Activated CD8-positive, alpha-beta memory T cell treated with anti-CD3 and anti-CD28 coated beads, Interleukin-2, amount 50 U/mL, for 1 hour (primary cell): ENCODE results near the gene MKI67.
"Not testable (repeated sequence)": the region's sequence is repeated elsewhere in the genome, so short reads cannot be mapped to it uniquely, and the experiment has no call there.

ENCODE experiments used
- DNase-seq: peaks from one replicate; pipeline ENCODE4 v3.0.0-alpha.2; 2020; ENCODE audit errors: extremely low read depth

The MKI67 gene

DNA sequence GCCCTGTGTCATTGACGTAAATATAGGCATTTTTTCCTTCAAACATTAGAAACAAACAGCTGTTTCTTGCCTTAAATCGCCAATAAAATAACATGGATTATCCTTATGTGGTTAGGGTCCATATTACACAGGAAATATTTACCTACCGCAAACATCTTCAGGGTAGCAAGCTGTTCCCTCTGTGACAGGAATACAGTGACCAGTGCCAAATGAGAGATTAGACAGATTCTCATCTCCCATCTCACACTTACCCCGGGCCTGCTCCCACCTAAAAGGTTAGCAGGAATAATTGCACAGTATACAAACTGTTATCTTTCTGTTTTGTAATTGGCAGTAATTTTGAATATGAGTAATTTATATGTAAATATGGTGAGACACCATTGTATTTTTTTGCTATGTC is 16.5 kb downstream of the MKI67 start:
- no peak for DNase-seq

DNA sequence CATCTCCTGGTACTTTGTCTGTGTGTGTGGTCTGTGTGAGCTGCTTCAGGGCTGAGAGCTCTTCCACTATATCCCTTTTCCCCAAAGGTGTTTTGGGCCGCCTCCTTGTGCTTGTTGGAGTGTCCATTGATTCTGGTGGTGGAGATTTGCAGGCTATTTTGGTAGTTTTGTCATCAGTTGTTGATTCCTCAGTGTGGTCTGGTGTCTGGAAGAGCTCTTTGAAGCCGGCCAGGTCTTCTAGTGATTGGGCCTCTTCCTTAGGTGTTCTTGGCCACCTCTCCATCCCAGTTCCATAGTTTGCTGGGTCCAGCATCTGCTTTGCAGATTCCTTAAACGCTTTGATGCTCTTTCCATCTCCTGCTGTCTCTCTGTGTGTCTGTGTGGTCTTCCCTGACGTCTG is 20.8 kb downstream of the MKI67 start:
- no peak for DNase-seq

DNA sequence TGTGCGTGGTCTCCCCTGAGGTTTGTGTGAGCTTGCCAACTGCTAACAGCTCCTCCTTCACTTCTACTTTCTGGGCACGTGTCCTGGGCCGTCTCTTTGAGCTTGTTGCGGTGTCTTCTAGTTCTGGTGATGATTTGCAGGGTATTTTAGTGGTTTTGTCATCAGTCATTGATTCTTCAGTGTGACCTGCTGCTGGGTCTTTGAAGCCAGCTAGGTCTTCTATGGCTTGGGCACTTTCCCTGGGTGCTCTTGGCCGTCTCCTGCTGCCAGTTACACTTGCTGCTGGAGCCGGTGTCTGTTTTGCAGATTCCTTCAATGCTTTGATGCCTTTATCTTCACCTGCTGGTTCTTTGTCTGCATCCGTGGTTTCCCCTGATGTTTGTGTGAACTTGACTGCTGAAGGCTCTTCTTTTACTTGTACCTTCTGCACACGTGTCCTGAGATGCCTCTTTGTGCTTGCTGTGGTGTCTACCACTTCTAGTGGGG is 23.0 kb downstream of the MKI67 start:
- DNase-seq, result no peak

DNA sequence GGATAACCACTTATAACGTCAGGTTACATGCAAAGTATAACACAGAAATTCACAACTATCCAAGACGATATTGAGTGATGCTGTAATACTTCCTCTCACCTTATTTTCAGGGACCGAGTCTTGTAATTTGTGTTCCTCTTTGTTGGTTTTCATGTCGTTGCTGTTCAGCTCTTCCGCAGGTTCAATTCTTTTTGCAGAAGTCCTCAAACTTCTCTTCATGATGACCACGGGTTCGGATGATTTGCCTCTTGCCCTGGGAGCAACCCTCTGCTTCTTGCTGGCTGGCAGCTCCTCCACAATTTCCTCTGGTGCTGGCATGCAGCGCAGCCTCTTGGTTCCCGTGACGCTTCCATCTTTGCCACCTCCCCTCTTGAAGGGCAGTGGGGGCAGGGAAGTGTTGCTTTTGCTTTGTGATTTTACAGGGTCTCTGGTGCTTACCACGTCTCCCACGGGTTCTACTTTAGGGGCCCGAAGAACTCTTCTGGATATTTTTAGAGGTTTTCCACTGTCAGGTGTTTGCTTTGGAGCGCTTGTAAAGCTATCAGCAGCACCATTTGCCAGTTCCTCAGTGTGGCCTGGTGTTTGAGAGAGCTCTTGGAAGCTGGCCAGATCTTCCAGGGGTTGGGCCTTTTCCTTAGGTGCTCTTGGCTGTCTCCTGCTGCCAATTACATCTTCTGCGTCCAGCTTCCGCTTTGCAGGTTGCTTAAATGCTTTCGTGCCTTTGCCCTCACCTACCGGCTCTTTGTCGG is 23.6 kb downstream of the MKI67 start:
- DNase-seq, result no peak

DNA sequence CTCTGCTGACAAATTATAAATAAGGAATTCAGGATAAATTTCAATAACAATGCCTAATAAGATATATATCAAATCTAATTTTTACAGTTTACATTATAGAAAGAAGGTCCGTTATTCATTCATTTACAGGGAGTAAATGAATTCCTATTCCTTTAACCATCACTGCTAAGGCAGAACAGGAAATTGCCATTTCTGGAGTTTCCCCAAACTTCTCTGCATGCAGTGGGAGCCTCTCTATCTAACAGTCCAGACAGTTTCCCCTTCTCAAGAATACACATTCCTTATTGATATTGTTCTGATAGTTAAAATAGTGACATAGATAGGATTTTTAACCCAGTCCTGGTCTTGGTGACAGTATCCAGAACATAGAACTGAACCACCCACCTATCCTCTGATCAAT is 24.3 kb downstream of the MKI67 start:
- DNase-seq, result no peak

DNA sequence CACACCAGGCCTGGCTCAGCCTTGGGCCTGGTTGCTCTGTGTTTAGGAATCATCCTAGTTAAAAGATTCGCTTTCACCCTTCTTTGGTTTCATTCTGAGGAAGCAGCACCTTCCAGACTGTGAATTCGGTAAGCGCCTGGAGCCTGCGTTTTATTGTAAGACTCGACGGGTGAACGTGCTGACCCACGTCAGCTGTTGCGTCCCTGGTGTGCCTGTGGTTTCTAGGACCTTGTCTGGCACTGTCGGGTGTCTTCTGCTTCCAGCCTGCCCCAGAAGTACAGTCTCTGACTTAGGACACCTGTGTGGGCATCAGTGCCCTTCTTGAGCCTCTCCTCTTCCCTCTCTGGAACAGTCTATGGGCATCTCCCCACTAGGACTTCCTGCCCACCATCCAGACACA is 26.3 kb downstream of the MKI67 start:
- no peak for DNase-seq

DNA sequence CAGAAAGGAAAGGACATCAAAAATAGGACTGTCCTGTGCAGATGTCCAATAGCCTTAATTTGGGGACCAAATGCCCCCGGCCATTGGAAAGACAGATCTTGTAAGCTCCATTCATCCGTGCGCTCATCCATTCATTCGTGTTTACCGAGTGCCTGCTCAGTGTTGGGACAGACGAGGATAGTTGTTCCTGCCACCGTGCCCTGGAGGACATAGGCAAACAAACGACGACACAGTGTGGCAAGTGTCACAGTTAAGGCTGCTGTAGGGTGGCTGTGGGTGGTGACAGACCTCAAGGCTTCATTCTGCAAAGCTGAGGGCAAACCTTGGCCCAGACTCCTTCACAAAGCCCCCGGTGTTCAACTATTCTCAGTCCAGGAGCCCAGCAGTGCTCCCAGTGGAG is 27.6 kb downstream of the MKI67 start:
- no peak for DNase-seq

DNA sequence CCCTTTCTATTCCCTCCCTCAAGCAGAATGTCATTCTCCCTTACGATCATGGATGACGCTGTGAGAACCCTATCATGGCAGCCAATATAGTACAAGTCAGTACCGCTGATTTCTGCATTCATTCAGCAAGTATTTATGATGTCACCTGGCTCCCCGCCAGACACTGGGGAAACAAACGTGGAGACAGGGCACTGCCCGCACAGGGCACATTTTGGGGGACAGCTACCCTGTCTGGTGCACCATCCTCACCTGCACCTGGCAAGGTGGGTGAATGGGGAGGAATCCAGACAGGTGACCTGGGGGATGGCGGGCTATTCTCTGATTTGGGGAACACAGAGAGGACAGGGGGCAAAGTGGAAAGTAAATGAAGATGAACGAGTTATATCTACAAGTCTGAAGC is 28.4 kb downstream of the MKI67 start:
- no peak for DNase-seq

DNA sequence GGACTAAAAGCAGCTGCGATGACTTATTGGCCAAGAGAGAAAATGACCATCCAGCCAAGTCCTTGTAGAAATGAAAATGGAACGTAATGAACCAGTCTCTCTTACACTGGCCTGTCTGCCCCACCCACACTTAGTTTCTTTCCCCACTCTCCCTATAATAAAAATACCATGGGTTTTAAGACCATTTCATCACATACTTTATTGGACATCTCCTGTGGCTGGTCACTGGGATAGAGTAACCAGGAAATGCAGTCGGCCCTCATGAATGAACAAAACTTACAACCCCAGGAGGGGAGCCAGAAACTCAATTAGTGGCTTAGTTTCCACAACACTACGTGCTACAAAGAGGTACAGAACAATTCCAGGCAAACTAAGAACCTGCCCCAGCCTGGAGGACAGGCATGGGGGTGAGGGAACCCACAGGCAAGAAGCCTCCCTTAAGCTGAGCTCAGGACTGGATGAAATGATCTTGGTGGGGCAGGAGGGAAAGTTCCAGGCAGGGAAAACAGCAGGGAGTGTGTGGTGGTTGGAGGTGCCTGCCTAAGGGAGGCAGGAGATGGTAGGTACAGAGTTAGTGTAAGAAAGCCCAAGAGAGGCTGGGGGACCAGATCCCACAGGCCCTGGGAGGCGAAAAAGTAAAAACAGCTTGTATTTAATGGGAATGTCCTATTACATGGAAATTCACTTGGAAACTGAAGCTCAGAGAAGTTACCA is 29.6 kb downstream of the MKI67 start:
- no peak for DNase-seq

DNA sequence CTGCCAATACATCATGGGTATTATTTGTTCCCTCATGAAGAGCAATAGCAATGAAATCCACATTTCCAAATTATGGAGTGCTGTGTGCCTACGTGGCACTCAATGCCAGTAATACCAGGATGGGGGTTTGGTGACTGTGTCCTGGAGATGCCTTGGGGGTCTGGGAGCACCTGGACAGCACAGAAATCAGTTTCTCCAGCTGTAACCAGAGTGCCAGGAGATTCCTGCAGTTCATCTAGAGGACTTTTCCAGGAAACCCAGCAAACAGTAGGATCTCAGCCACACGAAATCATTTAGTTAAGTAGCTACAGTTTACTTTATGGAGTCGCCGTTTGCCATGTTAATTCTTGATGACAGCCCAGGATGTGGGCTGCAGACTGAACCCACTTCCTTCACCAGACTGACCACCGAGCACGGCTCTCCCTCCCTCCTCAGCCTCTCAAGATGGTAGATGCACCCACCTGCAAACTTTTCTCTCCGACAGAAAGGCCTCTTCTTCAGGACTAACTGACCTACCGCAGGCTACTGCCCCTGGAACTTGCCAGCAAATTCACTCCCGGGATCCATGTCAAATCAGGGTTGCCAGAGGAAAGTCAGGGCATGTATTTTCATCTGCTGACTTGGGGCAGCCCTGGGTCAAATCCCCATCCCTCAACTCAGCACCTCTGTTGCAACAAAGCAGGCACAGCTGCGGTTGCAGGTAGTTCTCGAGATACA is 30.3 kb downstream of the MKI67 start:
- DNase-seq, result no peak

DNA sequence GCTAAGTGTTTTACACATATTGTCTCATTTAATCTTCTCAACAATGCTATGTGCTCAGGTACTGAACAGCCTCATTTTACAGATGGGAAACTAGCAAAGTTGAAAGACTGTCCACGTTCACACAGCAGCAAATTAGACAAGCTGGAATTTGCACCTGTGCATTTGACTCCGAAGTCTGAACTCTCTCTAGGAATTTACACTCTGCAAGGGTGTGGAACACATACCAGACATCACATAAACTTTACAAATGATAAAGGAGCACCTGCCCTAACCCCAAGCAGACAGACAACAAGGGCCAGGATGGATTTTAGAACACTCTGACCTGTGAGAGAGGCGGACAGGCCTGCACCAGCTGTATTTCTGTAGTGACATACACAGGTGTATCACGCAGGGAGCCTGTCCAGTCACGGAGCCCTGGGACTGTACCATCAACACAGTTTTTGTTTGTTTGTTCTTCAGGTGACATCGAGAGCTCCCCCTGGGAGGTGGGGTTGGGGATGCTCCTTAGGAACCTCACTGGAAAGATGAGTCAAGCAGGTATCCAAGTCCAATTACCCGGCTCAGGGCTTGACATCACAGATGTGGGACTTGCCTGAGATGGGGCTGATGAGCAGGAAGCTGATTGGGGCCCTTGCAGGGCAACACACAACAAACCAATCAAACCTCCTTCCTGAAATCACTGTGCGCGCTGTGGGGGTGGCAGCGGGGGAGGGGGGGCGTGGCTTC is 31.0 kb downstream of the MKI67 start:
- no peak for DNase-seq

DNA sequence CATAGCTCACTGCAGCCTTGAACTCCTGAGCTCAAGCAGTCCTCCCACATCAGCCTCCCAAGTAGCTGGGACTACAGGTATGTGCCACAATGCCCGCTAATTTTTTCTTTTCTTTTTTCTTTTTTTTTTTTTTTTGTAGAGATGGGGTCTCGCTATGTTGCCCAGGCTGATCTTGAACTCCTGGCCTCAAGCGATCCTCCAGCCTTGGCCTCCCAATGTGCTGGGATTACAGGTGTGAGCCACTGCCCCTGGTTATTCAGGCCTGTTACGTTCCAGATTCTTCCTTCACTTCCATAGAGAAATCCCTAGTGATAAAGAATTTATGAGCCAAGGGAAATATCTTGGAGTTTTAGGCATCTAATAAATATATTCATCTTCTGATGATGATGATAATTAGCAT is 31.6 kb downstream of the MKI67 start:
- DNase-seq, result not testable (repeated sequence)

DNA sequence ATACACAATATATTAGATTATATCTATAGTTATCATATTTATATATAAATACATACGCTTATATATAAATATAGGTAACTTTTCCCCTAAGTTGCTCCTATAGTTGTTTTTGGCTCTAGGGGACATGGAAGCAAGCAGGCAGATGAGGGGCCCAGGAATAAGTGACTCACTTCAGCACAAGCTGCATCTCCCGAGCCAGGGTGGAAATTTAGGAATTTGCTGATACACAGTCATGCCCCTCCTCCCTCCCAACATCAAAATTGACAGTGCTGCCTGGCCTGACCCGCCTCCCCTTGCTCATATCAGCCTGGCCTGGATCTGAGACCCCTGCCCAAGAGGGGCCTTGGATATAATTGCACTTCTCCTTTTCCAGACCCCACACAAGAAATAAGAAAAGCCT is 33.8 kb downstream of the MKI67 start:
- no peak for DNase-seq

DNA sequence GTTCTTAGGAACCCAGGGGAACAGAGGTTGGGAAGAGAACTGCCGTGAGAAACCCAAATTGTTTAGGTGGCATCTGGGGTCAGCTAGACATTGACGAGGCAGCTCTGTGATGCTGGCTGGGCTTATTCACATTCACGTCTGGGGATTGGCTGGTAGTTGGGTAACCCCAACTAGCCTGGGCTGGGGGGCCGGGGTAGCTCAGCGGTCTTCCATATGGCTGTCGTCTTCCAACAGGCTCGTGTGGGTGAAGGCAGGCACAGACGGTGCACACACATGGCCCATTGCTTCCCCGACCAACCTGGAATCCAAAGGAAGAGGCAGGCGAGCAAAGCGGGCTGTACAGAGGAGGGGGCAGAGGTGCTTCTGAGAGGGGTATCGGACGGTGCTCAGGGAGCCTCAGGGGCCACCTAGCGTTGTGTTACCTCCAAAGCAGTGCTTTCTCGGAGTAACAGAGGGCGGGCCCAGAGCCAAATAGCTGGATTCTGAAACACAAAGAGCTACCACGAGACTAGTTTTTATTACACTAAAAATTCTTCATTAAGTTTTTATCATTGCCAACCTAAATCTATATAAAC is 34.5 kb downstream of the MKI67 start:
- DNase-seq, result no peak

DNA sequence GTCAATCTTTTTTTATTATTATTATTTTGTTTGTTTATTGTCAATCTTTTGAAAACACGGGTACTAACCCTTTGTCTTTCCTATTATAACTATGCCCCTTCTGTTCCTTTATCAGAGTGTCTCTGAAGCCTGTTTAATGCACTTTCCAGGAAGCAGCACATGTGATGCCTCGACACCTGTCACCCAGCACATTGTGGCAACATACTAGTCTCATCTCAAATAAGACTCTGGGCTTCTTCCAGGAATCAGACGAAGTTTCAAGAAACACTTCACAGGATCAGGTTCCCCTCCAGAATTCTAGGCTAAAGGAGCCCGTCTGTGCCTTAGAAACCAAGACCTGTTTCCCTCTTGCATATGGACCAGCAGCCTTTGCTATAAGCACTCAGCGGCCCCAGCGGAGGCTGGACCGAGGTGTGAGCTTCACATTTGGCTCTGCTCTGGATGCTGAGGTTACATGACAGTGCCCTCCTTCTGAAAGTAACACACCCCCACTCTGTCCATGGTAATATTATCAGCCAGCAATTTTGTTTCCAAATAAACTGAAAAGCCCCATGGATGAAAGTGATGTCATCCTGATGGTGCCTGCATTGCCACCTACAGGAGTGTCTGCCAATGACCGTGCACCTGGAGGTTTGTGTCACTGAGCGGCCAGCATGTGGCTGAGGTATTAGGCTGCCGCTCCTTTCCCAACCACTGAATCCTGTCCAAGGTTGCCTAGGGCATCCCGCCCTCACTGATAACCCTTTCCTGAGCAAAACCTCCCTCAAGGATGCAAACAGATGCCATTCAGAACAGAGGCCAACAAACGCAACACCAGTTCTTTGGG is 38.1 kb downstream of the MKI67 start:
- no peak for DNase-seq

DNA sequence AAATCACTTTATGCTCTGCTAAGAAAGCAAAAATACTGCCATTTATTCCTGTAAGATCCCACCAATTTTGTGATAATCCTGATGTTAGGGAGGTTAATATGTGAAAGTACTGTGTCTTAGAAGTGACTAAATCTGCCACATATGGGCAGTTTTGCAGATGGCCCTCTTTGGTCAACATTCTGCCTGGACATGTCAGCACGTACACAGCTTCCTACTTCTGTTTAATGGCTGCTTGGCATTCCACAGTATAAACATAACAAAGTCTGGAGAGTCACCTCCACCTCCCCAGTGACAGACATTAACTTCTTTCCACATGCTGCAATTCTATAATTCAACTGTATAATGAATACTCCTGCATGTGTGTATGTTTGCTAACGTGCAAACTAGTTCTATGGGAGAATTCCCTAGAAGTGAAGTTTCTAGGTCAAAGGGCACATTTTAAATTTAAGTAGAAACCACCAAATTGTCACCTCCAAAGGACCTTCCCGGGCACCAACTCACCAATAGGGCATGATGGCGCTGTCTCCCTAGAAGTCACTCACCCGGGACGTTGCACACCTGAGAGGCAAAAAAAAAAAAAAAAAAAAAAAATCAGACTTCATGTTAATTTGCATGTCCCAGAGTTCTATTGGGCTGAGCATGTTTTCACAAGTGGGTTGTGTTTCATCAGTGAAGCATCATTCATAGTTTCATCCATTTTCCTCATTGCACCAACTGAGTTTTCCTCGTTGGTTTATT is 38.9 kb downstream of the MKI67 start:
- DNase-seq, result no peak

DNA sequence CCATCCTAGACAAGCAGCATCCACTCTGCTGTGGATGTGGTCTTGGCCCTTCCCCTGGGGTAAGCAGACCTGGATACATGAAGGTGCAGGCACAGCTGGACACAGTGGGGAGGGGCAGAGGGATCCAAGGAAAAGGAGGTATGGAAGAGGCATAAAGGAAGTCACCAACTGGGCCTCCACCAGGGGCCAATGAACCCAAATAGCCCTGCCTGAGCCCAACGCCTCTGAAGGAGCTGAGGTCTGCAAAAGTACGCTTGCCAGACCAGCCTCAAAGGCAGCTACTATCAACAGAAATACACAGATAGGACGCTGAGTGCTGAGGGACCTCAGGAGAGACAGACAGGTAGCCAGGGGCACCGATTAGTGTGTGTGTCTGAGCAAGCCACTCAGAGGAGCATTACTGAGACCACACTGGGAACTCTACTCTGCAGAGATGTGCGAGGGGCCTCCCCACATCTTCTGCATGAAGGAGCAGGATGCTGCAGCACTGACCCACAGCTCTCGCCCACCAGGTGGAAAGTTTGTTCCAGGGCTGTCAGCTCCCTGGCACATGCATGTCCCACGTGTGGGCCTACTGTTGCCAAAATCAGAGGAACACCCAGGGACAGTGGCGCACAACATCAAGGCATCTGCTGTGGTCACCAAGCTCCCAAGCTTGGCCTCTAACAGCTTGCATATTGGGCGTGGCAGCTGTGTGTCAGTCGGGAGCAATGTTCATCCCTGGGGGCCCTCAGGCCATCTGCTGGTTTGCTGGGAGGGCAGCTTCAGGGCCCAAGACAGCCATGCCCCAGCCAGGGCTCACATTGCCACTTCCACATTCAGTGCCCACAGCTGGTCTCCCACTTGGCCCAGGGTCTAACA is 40.0 kb downstream of the MKI67 start:
- DNase-seq, result no peak

DNA sequence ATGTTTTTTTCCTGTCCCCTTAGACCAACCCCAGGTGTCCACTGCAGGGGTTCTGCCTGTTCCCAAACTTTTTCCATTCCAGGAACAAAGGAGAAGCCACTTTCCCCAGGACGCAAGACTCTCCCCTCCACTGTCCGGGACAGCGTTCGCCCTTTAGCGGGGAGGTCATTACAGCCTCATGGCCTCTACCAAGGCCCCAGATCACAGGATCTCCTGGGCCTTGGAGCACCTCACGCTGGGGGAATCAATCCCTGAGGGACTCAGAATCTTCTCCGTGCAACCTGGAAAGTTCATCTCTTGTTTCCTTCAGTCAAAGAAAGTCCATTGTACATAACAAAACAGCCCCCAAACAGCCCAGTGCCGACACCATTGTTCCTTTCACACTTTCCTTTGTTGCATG is 41.2 kb downstream of the MKI67 start:
- no peak for DNase-seq

DNA sequence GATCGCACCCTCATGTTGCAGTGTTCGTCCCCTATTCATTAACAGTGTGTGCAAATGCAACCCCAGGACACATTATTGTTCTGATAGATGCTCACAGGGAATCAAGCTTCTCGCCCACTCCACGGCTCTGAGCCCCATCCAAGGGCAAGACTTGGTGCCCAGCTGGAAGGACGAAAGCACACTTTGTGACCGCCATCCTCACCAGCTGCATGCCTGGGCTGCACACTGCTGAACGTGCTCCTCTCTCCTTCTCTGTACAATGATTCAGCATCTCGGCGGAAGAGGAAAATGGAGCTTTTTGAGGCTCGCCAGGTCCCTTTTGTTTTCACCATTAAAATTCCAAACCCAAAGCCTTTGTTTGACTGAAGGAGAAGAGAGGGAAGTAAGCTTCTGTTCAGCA is 41.9 kb downstream of the MKI67 start:
- no peak for DNase-seq
